Measurements from ENCODE around the gene LCLAT1. TPM values are rescaled to one million over a fixed set of nuclear protein-coding genes. Genes with fewer than 3 reads are reported as not detected.

LCLAT1 gene
- total RNA-seq, 1 experiment from 2014 or later = 36.0 TPM

DNA sequence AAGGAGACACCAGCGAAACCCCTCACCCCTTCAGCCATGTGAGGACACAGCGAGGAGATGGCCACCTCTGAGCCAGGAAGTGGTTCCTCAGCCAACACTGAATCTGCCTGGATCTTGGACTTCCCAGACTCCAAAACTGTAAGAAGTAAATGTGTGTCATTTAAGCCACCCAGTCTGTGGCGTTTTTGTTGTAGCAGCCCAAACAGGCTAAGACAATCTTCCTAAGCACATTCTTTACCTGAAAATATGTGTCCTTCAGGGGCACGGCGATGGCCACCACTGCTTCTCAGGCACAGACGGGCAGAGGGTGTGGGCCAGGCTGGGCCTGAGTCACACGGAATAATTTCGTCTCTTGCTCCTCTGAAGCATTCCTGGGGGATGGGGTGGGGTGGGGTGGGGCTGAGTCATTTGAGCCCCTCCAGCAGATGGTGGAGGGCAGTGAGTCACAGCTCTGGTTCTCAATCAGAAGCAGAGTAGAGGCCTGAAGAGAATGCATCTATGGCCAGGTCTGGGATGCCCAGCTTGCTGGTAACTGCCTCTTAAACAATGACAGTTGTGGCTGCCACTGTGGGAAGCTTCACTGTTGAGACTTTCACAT is 217.8 kb downstream of the LCLAT1 start:
- in situ Hi-C loops (cut with HindIII; ENCODE audit: low pct_unique_long_range_greater_than_20kb, low sequenced_read_pairs) (no loop called here), intact Hi-C loops (cut with micrococcal nuclease; ENCODE audit: unreplicated experiment) (no loop called here)

GRCh38 chr2:30665761-30666265 is 218.8 kb downstream of the LCLAT1 start:
- ChIA-PET POLR2A (no interaction called here), CTCF (no interaction called here)
- DNase-seq (ENCODE audit: low read depth, low spot score) = no peak
- H3K9me3 ChIP-seq (ENCODE audit: control insufficient read depth, insufficient read depth, low read depth, low read length) = no peaks in the 10 kb centered on the region
- no TSS peak for BruUV-seq (replicated peaks)
- TF ChIP-seq POLR2AphosphoS5 (IDR thresholded peaks at IDR 0.05; ENCODE audit: low read depth, low read length) (no peak), TCF7L2 (IDR thresholded peaks at IDR 0.05; ENCODE audit: low read depth, low read length) (no peak), SIN3A (IDR thresholded peaks at IDR 0.05; ENCODE audit: borderline replicate concordance, insufficient read depth, low read depth, low read length) (no peak)
- TF ChIP-seq, protein P1, sequence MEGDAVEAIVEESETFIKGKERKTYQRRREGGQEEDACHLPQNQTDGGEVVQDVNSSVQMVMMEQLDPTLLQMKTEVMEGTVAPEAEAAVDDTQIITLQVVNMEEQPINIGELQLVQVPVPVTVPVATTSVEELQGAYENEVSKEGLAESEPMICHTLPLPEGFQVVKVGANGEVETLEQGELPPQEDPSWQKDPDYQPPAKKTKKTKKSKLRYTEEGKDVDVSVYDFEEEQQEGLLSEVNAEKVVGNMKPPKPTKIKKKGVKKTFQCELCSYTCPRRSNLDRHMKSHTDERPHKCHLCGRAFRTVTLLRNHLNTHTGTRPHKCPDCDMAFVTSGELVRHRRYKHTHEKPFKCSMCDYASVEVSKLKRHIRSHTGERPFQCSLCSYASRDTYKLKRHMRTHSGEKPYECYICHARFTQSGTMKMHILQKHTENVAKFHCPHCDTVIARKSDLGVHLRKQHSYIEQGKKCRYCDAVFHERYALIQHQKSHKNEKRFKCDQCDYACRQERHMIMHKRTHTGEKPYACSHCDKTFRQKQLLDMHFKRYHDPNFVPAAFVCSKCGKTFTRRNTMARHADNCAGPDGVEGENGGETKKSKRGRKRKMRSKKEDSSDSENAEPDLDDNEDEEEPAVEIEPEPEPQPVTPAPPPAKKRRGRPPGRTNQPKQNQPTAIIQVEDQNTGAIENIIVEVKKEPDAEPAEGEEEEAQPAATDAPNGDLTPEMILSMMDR (IDR thresholded peaks at IDR 0.05) = no peak
- TF ChIP-seq, protein P2, sequence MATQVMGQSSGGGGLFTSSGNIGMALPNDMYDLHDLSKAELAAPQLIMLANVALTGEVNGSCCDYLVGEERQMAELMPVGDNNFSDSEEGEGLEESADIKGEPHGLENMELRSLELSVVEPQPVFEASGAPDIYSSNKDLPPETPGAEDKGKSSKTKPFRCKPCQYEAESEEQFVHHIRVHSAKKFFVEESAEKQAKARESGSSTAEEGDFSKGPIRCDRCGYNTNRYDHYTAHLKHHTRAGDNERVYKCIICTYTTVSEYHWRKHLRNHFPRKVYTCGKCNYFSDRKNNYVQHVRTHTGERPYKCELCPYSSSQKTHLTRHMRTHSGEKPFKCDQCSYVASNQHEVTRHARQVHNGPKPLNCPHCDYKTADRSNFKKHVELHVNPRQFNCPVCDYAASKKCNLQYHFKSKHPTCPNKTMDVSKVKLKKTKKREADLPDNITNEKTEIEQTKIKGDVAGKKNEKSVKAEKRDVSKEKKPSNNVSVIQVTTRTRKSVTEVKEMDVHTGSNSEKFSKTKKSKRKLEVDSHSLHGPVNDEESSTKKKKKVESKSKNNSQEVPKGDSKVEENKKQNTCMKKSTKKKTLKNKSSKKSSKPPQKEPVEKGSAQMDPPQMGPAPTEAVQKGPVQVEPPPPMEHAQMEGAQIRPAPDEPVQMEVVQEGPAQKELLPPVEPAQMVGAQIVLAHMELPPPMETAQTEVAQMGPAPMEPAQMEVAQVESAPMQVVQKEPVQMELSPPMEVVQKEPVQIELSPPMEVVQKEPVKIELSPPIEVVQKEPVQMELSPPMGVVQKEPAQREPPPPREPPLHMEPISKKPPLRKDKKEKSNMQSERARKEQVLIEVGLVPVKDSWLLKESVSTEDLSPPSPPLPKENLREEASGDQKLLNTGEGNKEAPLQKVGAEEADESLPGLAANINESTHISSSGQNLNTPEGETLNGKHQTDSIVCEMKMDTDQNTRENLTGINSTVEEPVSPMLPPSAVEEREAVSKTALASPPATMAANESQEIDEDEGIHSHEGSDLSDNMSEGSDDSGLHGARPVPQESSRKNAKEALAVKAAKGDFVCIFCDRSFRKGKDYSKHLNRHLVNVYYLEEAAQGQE (IDR thresholded peaks at IDR 0.05; ENCODE audit: insufficient read depth in 1 of 2, low read depth in 2 of 2, low read length in 1 of 2) = no peak
- no peak for ATAC-seq
- no peak overlapping the region for H3K27ac ChIP-seq (ENCODE audit: low read length)
- H3K4me3 ChIP-seq (ENCODE audit: low read depth in 2 of 2, low read length in 2 of 2) = no peak overlapping the region
- H3K27me3 ChIP-seq (ENCODE audit: control insufficient read depth, insufficient read depth, low read length) = no peaks in the 10 kb centered on the region
- intact Hi-C loops (cut with micrococcal nuclease; ENCODE audit: unreplicated experiment) (no loop called here), in situ Hi-C loops (cut with HindIII; ENCODE audit: low pct_unique_long_range_greater_than_20kb, low sequenced_read_pairs) (no loop called here)
- no peaks in the 10 kb centered on the region for H3K36me3 ChIP-seq (ENCODE audit: control insufficient read depth, insufficient read depth, low read length)
- H3K4me1 ChIP-seq (ENCODE audit: control insufficient read depth, insufficient read depth, low read length) = no peaks in the 10 kb centered on the region

More for the DNA sequence above, 217.8 kb downstream of the LCLAT1 start:
- CTCF ChIA-PET = no interaction called here
- DNase-seq (ENCODE audit: low read depth, low spot score) (no peak), ATAC-seq (no peak)
- Histone ChIP-seq H3K9me3 (ENCODE audit: control insufficient read depth, insufficient read depth, low read depth, low read length) (no peaks in the 10 kb centered on the region), H3K36me3 (ENCODE audit: control insufficient read depth, insufficient read depth, low read length) (no peaks in the 10 kb centered on the region), H3K27ac (ENCODE audit: low read length) (no peak overlapping the region), H3K4me1 (ENCODE audit: control insufficient read depth, insufficient read depth, low read length) (no peaks in the 10 kb centered on the region), H3K4me3 (ENCODE audit: low read depth in 2 of 2, low read length in 2 of 2) (no peak overlapping the region), H3K27me3 (ENCODE audit: control insufficient read depth, insufficient read depth, low read length) (no peaks in the 10 kb centered on the region)
- POLR2A ChIA-PET = no interaction called here
- no peak for TF ChIP-seq POLR2AphosphoS5 (IDR thresholded peaks at IDR 0.05; ENCODE audit: low read depth, low read length)
- TF ChIP-seq SIN3A (IDR thresholded peaks at IDR 0.05; ENCODE audit: borderline replicate concordance, insufficient read depth, low read depth, low read length) = no peak
- TF ChIP-seq TCF7L2 (IDR thresholded peaks at IDR 0.05; ENCODE audit: low read depth, low read length) = no peak
- TF ChIP-seq, protein P1 (IDR thresholded peaks at IDR 0.05) = no peak
- BruUV-seq (replicated peaks) = no TSS peak
